Gastroesophageal sphincter (tissue), 3 donors: ENCODE measurements around the gene YWHAB.

Source experiments
- EP300 ChIP-seq: sonication (generic); formaldehyde crosslinking; IDR thresholded peaks from one replicate; pipeline ENCODE4 v1.6.1; 2017; ENCODE audit warnings: antibody characterized with exemption, mild to moderate bottlenecking
- POLR2A ChIP-seq, 2 donors: fragments of 450-650 bp; IDR thresholded peaks; one replicate each; pipeline ENCODE4 v1.6.1; 2017; ENCODE audit warnings: antibody characterized with exemption in 2 of 2, mild to moderate bottlenecking in 2 of 2, moderate library complexity in 1 of 2
- POLR2AphosphoS5 ChIP-seq: sonication (generic); formaldehyde crosslinking; IDR thresholded peaks from one replicate; pipeline ENCODE4 v1.6.1; 2017; ENCODE audit warnings: antibody characterized with exemption
- TF ChIP-seq, protein P1 (sequence below), 4 experiments: fragments of 200-600 bp in 2 of 4; fragments of 450-650 bp in 2 of 4; sonication (generic) in 1 of 4; IDR thresholded peaks; one replicate each; pipeline ENCODE4 v1.5.1; 2017 to 2019; ENCODE audit warnings: antibody characterized with exemption in 4 of 4, mild to moderate bottlenecking in 2 of 4, moderate library complexity in 2 of 4

- TF ChIP-seq, protein P1, sequence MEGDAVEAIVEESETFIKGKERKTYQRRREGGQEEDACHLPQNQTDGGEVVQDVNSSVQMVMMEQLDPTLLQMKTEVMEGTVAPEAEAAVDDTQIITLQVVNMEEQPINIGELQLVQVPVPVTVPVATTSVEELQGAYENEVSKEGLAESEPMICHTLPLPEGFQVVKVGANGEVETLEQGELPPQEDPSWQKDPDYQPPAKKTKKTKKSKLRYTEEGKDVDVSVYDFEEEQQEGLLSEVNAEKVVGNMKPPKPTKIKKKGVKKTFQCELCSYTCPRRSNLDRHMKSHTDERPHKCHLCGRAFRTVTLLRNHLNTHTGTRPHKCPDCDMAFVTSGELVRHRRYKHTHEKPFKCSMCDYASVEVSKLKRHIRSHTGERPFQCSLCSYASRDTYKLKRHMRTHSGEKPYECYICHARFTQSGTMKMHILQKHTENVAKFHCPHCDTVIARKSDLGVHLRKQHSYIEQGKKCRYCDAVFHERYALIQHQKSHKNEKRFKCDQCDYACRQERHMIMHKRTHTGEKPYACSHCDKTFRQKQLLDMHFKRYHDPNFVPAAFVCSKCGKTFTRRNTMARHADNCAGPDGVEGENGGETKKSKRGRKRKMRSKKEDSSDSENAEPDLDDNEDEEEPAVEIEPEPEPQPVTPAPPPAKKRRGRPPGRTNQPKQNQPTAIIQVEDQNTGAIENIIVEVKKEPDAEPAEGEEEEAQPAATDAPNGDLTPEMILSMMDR (IDR thresholded peaks at IDR 0.05): no peak
- no peak for TF ChIP-seq POLR2A (IDR thresholded peaks at IDR 0.05)
- TF ChIP-seq POLR2AphosphoS5: no peak
- no peak for TF ChIP-seq EP300
Measured at GRCh38 chr20:44954211-44954610, 68.7 kb downstream of the YWHAB start.
